Hair follicular keratinocyte (primary cell): ENCODE data around the gene VKORC1. TPM values are rescaled to one million over a fixed set of nuclear protein-coding genes. Genes with fewer than 3 reads are reported as not detected.

Source experiments
- total RNA-seq: library from RNA; depleted of rRNA; stranded (reverse); fragments of >200 nt; gene quantifications from 2 replicates; pipeline ENCODE4 v1.2.3, GENCODE V29; 2015

The VKORC1 gene
- total RNA-seq = 99.6 and 107 TPM in 2 replicates

GRCh38 chr16:31094424-31095120 is at the start of gene VKORC1:
Gene VKORC1 (minus strand): TSS chr16:31094797. CDS start chr16:31094729, 68 bp downstream.

DNA sequence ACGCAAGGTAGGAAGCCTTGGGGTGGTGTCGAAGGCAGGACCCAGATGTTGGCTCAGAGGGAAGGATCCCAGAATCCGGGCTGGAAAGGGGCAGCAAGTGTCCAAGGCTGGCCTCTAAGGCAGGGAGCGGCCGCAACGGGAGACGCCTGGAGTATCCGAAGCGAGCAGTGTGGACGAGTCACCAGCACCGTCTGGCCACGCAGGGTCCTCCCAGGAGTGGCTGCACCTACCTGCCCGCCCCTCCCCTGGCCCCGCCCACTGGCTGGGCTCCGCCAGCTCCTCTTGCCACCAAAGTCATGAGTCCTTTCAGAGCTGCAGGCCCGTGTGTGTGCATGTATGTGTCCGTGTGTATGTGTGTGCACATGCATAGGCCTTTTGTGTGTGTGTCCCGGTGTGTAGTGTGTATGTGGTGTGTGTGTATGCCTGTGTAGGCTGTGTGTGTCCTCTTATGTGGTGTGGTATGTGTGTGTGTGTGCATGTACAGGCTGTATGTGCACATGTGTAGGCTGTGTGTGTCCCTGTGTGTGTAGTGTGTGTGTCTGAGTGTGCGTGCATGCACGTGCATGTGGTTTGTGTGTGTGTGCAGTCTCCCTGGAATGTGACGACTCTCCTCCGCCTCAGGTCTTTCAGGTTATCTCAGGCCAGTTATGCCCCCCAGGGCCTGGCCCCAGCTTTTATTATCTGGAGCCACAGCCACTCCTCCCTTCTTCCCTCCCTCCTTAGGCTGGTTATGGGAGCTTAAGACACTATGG is 41.1 kb upstream of the VKORC1 start, which contains the start of gene PRSS8:
Gene PRSS8, minus strand, starts transcription at position 193 of the 752 bp plus-strand sequence. CDS start 229 bp downstream, outside the sequence.

DNA sequence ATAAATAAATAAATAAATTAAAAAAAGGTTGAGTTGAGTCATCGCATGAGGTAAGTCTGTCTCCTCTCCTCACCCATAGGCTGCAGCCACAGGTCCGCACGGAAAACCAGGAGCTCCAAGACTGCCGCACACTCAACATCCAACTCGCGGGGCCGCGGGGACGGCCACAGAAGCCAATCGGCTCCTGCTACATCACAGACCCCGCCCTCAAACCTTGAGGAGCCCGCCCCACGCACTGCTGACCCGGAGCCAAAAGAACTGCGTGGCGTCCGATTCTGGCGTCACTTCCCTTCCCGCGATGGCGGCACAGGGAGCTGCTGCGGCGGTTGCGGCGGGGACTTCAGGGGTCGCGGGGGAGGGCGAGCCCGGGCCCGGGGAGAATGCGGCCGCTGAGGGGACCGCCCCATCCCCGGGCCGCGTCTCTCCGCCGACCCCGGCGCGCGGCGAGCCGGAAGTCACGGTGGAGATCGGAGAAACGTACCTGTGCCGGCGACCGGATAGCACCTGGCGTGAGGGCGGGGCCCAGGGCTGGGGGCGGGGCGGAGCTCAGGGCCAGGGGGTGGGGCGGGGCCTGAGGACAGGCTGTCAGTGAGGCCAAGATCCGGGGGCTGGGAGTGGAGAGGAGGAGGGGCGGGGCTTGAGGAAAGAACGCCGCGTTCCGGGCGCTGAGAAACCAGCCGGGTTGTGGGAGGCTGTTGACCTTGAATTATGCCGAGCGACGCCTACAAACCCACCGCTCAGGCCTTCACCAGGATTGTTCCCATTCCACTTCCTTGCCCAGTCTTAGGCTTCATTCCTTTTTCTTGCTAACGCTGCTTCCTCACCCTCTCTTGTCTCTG is 23.0 kb upstream of the VKORC1 start, which contains the start of gene KAT8:
Gene KAT8, plus strand, starts transcription at position 281 of the 839 bp plus-strand sequence. Its CDS starts 18 bp downstream, at position 299.

DNA sequence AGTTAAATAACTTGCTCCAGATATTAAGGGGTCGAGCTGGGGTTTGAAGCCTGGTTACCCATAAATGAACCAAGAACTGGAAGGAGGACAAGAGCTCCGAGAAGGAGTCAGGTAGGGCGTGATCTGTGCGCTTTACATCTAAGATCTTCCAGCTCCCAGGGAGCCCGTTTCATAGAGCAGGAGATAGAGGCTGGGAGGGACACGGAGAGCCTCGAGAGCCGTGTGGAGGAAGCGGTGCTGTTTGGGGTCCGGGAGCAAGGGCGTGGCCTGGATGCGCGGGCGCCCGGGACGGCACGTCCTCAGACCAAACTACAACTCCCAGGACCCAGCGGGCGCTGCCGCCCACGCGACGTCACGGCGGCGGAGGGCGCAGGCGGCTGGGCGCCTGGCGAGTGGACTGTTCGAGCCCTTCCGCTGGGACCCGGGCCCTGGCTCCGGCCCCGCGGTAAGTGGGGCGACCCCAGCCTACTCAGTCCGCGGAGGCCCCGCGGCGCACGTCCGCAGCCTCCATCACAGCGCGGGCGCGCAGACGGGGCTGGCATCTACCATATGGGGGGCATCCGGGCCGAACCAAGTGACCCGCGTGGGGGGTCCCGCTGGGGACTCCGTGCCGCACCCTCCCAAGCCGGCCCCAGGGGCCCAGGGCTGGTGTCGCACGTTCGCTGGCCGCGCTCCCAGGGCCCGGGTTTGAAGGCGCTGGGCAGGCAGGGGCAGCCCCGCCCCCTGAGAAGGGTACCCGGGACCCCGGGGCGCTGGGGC is 13.6 kb upstream of the VKORC1 start, which contains the start of gene BCKDK:
Gene BCKDK, plus strand, starts transcription at position 352 of the 759 bp plus-strand sequence. CDS start 838 bp downstream, outside the sequence.

GRCh38 chr16:31088459-31089183 is 6.0 kb downstream of the VKORC1 start, which contains the start of gene PRSS53:
Gene PRSS53 (minus strand): TSS chr16:31088943. CDS start chr16:31088809, 134 bp downstream.

GRCh38 chr16:31073970-31074813 is 20.4 kb downstream of the VKORC1 start, which contains the start of the genes ZNF646 and ZNF668:
Gene ZNF646 (plus strand): TSS chr16:31074422. CDS start chr16:31076325, 1,903 bp downstream.
Gene ZNF668 (minus strand): TSS chr16:31074240. CDS start chr16:31064459, 9,781 bp downstream.

Other genes with a start within 250 kb of the VKORC1 start
- 57.1 and 73.8 TPM in 2 replicates for gene BCL7C, start 200.7 kb downstream of the VKORC1 start, total RNA-seq
- gene CTF1, start 198.2 kb downstream of the VKORC1 start, total RNA-seq = 0.57 and 4.2 TPM in 2 replicates
- gene FBXL19, start 171.2 kb downstream of the VKORC1 start, total RNA-seq = 29.6 and 33.9 TPM in 2 replicates
- gene ORAI3, start 145.7 kb downstream of the VKORC1 start, total RNA-seq = 13.6 and 34.4 TPM in 2 replicates
- 2.6 and 3.5 TPM in 2 replicates for gene SETD1A, start 137.0 kb downstream of the VKORC1 start, total RNA-seq
- gene HSD3B7, start 109.6 kb downstream of the VKORC1 start, total RNA-seq = 7.9 and 10.3 TPM in 2 replicates
- 0.08 and 0.34 TPM in 2 replicates for gene STX1B, start 84.2 kb downstream of the VKORC1 start, total RNA-seq
- gene STX4, start 61.2 kb downstream of the VKORC1 start, total RNA-seq = 23.5 and 24.9 TPM in 2 replicates
- gene ZNF668, start 20.6 kb downstream of the VKORC1 start, total RNA-seq = 12.5 and 15.6 TPM in 2 replicates
- gene ZNF646, start 20.4 kb downstream of the VKORC1 start, total RNA-seq = 7.3 and 11.6 TPM in 2 replicates
- 0.86 and 1.8 TPM in 2 replicates for gene PRSS53, start 5.9 kb downstream of the VKORC1 start, total RNA-seq
- 58.3 and 75.5 TPM in 2 replicates for gene BCKDK, start 13.6 kb upstream of the VKORC1 start, total RNA-seq
- 27.1 and 30.1 TPM in 2 replicates for gene KAT8, start 22.9 kb upstream of the VKORC1 start, total RNA-seq
- 59.2 and 120 TPM in 2 replicates for gene PRSS8, start 40.9 kb upstream of the VKORC1 start, total RNA-seq
- gene PRSS36, start 55.3 kb upstream of the VKORC1 start, total RNA-seq = 0.16 and 0.19 TPM in 2 replicates
- 26.5 and 51.1 TPM in 2 replicates for gene FUS, start 85.3 kb upstream of the VKORC1 start, total RNA-seq
- gene PYCARD, start 108.0 kb upstream of the VKORC1 start, total RNA-seq = 102 and 138 TPM in 2 replicates
- not detected in 2 replicates for gene TRIM72, start 119.3 kb upstream of the VKORC1 start, total RNA-seq
- not detected in 2 replicates for gene PYDC1, start 122.3 kb upstream of the VKORC1 start, total RNA-seq
- not detected in 2 replicates for gene ITGAM, start 165.2 kb upstream of the VKORC1 start, total RNA-seq